ENCODE data around the gene PLA2G12B.
"Not testable (repeated sequence)": the region's sequence is repeated elsewhere in the genome, so short reads cannot be mapped to it uniquely, and the experiment has no call there.

The PLA2G12B gene

GRCh38 chr10:72935361-72935760, 19.2 kb downstream of the PLA2G12B start:
- DNase-seq (ENCODE audit: low read depth in 1 of 2, low spot score in 1 of 2), result no peak

- no peak for DNase-seq (ENCODE audit: low read depth in 1 of 2, low spot score in 1 of 2)
These were observed 22.2 kb downstream of the PLA2G12B start for GRCh38 chr10:72932259-72933015.

DNA sequence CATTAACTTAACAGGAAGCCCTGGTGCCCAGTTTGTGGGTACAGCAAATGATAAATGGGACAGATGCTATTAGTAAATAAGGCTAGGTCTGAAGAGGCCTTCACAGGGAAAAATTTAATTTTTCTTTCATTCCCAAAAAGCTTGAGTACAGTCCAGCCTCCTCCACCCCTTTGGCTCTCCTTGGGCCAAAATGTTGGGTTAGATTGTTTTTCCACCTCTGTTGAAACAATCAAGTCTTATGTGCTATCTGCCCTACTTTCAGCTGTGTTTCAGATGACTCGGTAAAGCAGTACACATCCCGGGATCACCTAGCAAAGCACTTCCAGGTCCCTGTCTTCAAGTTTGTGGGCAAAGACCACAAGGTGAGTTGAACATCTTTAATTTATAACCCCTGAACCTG, 24.3 kb downstream of the PLA2G12B start:
- no peak for DNase-seq (ENCODE audit: low read depth in 1 of 2, low spot score in 1 of 2)

DNA sequence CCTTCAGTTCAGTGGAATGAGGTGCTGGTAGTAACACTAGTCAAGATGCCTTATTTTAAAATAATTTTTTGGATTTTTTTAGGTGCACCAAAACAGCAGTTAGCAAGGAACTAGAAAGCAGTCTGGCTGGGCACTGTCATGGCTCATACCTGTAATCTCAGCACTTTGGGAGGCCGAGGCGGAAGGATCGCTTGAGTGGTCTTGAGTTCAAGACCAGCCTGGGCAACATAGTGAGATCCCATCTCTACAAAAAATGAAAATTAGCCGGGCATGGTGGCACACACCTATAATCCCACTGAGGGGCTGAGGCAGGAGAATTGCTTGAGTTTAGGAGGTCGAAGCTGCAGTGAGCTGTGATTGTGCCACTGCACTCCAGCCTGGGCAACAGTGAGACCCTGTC, 25.8 kb downstream of the PLA2G12B start:
- DNase-seq (ENCODE audit: low read depth in 1 of 2, low spot score in 1 of 2), result no peak

DNA sequence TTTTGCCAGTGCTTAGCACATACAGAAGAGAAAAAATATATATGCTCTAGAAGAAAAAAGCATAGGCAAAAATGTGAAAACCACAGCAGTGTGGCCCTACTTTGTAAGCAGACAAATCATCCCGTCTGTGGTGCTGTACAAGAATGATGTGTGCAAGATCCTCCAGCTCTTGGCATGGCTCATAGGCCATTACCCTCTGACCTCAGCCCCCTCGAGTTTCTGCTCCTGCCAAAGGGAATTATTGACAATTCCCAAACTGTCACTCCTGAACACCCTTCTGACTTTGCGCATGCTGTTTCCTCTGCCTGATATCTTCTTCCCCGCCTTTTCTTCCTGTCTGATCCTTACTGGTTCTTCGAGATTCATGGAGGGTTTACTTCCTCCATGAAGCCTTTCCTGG, 27.1 kb downstream of the PLA2G12B start:
- DNase-seq (ENCODE audit: low read depth in 1 of 2, low spot score in 1 of 2), result no peak

DNA sequence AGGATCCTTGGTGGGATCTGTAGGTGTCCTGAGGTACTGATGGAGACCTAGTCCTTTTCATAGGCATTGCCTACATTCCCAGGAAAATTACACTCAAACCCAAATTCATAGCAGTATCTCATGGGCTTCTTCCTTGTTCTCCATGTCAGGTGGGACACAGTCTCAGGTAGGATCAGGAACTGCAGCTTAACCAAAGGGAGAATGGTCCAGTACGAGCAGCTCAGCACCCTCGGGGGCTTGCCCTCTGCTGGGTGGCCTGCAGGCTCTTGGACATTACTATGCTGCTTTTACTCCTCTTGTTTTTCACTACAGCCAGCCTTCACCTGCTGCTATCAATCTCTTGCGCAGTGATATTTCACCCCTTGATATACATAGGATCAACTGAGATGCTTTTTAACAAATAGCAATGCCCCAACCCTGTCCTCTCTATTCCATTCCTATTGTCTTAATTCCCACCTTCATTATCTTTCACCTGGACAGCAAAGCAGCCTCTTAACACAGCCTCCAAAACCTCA, 28.6 kb downstream of the PLA2G12B start:
- no peak for DNase-seq (ENCODE audit: low read depth in 1 of 2, low spot score in 1 of 2)

GRCh38 chr10:72924351-72924750, 30.3 kb downstream of the PLA2G12B start:
- DNase-seq (ENCODE audit: low read depth in 1 of 2, low spot score in 1 of 2), result no peak

GRCh38 chr10:72921147-72921683, 33.4 kb downstream of the PLA2G12B start:
- DNase-seq (ENCODE audit: low read depth in 1 of 2, low spot score in 1 of 2), result not testable (repeated sequence)

DNA sequence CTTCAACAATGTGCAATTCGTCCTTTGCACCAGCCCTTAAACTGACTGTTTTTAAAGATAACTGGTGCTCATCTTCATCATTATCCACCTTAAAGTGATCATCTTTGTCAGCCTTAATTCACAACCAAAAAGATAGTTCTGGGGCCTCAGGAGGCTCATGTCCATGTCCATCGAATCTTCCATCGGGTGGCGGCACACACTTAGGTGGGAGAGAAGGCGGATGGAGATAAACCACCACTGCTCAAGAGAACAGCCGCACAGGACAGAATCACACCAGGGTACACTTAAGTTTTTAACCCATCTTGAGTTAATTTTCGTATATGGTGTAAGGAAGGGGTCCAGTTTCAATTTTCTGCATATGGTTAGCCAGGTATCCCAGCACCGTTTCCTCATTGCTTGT, 36.3 kb downstream of the PLA2G12B start:
- DNase-seq (ENCODE audit: low read depth in 1 of 2, low spot score in 1 of 2), result no peak

DNA sequence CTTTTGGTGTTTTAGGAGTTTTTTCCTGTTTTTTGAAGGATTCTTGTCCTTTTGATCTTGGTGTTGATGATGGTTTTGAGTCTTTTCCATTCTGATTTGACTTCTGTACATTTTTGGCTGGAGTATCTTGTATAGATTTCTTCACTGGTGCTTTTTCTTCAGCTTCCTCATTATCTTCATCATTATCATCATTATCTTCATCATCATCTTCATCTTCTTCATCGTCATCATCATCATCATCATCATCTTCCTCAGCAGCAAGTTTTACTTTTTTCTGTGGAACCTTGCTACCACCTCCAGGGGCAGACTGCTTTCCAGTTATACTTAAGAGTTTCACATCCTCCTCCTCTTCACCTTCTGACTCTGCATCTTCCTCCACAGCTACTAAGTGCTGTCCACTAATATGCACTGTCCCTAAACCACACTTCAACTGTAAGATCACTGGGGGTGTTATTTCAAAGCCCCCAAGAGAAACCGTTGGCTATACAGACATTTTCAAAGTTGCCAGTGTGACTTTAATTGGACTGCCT, 36.7 kb downstream of the PLA2G12B start:
- not testable (repeated sequence) for DNase-seq (ENCODE audit: low read depth in 1 of 2, low spot score in 1 of 2)

DNA sequence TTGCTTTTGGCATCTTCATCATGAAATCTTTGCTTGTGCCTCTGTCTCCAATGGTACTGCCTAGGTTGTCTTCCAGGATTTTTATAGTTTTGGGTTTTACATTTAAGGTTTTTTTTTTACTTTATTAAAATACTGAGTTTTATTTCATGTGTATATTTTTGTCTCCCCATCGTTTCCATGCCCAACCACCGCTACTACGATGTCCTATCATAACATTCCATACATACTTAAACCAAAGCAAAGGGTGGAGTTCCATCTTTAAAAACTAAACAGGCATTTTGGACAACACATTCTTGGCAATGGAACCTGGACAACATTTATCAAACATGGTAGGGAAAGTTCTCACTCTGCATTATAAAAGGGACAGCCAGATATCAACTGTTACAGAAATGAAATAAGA, 37.4 kb downstream of the PLA2G12B start:
- not testable (repeated sequence) for DNase-seq (ENCODE audit: low read depth in 1 of 2, low spot score in 1 of 2)

DNA sequence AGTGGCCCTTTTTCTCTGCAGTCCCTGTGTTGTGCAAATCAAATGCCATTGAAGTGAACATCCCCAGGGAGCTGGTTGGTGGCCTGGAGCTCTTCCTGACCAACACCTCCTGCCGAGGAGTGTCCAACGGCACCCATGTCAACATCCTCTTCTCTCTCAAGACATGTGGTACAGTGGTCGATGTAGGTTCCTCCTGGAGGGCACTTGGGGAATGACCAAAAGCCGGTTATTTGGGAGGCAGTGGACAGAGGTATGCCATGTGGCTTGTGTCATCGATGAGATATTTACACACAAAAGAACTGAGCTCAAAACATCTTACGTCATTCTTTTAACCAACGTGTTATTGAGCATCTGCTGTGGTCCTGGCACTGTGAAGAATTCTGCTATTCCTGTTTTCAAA, 41.3 kb downstream of the PLA2G12B start:
- DNase-seq (ENCODE audit: low read depth in 1 of 2, low spot score in 1 of 2), result no peak

DNA sequence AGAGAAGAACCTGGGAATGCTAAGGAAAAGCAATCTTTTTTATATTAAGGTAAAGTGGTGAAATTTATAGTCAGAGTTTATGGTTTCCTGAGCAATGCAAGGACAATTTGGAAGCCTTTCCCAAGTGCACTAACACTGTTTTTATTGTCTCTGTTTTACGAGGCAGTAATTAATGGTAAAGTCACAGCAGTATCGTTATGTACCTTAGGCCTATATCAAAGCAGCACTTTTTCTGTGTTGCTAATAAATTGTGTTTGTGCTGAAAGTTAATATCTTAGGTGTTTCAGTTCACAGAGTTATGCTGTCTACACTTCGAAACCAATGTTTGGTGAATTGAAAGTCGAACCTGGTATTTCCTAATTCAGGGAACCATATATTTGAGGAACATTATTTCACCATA, 41.9 kb downstream of the PLA2G12B start:
- no peak for DNase-seq (ENCODE audit: low read depth in 1 of 2, low spot score in 1 of 2)

DNA sequence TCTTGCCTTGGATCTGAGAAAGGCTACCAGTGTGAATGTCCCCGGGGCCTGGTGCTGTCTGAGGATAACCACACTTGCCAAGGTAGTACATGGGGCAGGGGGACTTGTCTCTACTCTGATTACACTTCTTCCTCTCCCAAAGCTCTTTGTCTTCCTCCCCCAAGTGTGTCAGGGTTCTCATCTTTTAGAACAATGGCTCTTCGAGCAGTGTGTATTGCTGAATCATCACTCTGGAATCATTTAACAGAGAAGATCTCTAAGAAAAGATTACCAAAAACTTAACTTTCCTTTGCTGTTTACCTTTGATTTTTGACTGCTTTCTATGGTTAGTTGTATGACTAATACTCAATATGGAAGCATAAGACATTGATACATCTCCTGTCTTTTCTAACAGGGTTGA, 42.8 kb downstream of the PLA2G12B start:
- DNase-seq (ENCODE audit: low read depth in 1 of 2, low spot score in 1 of 2), result no peak

DNA sequence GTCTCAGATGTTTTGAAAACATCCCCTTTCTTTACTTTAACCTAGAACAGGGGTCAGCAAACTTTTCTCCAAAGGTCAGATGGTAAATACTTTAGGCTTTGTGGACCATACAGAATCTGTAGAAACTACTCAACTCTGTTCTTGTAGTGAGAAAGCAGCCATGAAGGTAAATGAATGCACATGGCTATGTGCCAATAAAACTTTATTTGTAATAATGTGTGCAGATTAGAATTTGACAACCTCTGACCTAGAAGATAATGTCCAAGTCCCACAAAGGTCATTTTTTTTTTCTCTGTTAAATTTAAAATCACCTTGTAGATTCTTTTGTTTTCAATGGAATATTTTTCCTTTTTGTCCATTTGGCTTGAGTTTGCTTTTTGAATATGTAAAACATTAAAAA, 43.9 kb downstream of the PLA2G12B start:
- no peak for DNase-seq (ENCODE audit: low read depth in 1 of 2, low spot score in 1 of 2)

DNA sequence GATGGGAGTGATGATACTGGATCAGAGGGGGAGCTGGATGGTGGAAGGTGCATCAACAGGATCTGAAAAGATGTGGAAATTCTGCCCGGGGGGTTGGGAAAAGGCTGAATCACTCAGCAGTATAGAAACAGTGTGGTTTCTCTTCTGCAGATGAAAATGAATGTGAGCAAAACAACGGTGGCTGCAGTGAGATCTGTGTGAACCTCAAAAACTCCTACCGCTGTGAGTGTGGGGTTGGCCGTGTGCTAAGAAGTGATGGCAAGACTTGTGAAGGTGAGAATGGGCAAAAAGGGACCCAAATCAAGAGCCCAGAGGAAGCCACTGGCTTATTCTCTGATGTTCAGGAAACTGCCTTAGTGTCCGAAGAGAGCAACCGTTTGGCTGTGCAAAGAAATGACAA, 48.2 kb downstream of the PLA2G12B start:
- DNase-seq (ENCODE audit: low read depth in 1 of 2, low spot score in 1 of 2), result no peak

GRCh38 chr10:72904806-72905205, 49.8 kb downstream of the PLA2G12B start:
- no peak for DNase-seq (ENCODE audit: low read depth in 1 of 2, low spot score in 1 of 2)

DNA sequence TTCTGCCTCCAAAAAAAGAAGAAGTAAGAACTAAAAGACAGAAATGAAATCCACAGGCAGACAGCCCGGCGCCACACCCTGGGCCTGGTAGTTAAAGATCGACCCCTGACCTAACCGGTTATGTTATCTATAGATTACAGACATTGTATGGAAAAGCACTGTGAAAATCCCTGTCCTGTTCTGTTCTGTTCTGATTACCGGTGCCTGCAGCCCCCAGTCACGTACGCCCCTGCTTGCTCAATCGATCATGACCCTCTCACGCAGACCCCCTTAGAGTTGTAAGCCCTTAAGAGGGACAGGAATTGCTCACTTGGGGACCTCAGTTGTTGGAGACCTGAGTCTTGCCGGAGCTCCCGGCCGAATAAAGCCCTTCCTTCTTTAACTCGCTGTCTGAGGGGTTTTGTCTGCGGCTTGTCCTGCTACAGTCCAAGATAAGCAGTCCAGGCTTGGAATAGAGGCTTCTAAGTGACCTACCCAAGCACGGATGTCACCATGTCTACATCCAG, 50.6 kb downstream of the PLA2G12B start:
- not testable (repeated sequence) for DNase-seq (ENCODE audit: low read depth in 1 of 2, low spot score in 1 of 2)

DNA sequence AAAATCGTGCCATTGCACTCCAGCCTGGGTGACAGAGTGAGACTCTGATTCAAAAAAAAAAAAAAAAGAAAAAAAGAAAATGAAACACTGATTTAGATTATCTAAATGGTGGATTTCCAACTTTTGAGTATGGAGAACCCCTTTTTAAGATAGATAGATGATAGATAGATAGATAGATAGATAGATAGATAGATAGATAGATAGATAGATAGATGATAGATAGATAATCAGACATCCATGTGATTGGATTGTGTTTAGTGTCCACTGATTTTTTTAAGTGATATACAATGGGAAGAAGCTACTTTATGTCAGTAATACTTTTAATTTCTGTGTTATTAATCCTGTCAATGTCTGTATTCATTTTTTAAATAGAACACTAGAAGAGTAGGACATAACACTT, 55.1 kb downstream of the PLA2G12B start:
- no peak for DNase-seq (ENCODE audit: low read depth in 1 of 2, low spot score in 1 of 2)

- DNase-seq (ENCODE audit: low read depth in 1 of 2, low spot score in 1 of 2), result no peak
These were observed 56.0 kb downstream of the PLA2G12B start for GRCh38 chr10:72898616-72899015.

- no peak for DNase-seq (ENCODE audit: low read depth in 1 of 2, low spot score in 1 of 2)
These were observed 59.3 kb downstream of the PLA2G12B start for GRCh38 chr10:72895236-72895850.
